ENCODE results near the gene GFPT1. TPM values are rescaled to one million over a fixed set of nuclear protein-coding genes. Genes with fewer than 3 reads are reported as not detected.

The GFPT1 gene
- total RNA-seq, 2 donors from 2014 or later, result 45.6 to 53.1 TPM

DNA sequence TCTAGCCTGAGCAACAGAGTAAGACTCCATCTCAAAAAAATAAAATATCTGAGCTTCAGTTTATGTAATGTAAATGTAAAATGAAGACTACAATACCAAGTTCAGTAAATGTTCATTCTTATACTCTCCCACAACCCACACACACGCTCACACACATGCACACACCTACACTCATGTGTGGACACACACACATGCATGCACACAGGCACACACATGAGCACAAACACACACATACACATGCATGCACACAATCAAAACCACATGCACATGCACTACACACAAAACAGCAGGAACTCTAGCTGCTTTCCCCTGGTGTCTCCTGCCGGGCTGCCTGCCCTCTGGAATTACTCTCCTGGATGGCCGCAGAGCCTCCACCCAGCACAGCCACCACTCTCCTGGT is 90.6 kb downstream of the GFPT1 start:
- H3K9me3 ChIP-seq, result no peaks in the 10 kb centered on the region
- H3K4me1 ChIP-seq (ENCODE audit: control insufficient read depth in 1 of 2, low read depth in 2 of 2), result peaks cover 10 to 15% of the 10 kb centered on the region in 2 donors
- H3K36me3 ChIP-seq, result no peaks in the 10 kb centered on the region
- ATAC-seq (ENCODE audit: insufficient number of reproducible peaks, low FRiP score, low read depth) (no peak), DNase-seq (ENCODE audit: low spot score) (no peak)
- TF ChIP-seq, protein P1, sequence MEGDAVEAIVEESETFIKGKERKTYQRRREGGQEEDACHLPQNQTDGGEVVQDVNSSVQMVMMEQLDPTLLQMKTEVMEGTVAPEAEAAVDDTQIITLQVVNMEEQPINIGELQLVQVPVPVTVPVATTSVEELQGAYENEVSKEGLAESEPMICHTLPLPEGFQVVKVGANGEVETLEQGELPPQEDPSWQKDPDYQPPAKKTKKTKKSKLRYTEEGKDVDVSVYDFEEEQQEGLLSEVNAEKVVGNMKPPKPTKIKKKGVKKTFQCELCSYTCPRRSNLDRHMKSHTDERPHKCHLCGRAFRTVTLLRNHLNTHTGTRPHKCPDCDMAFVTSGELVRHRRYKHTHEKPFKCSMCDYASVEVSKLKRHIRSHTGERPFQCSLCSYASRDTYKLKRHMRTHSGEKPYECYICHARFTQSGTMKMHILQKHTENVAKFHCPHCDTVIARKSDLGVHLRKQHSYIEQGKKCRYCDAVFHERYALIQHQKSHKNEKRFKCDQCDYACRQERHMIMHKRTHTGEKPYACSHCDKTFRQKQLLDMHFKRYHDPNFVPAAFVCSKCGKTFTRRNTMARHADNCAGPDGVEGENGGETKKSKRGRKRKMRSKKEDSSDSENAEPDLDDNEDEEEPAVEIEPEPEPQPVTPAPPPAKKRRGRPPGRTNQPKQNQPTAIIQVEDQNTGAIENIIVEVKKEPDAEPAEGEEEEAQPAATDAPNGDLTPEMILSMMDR (IDR thresholded peaks at IDR 0.05), result no peak
- no peak overlapping the region for H3K4me3 ChIP-seq
- H3K27me3 ChIP-seq (replicated peaks; ENCODE audit: insufficient read depth), result no peaks in the 10 kb centered on the region
- H3K27ac ChIP-seq, result no peak overlapping the region

DNA sequence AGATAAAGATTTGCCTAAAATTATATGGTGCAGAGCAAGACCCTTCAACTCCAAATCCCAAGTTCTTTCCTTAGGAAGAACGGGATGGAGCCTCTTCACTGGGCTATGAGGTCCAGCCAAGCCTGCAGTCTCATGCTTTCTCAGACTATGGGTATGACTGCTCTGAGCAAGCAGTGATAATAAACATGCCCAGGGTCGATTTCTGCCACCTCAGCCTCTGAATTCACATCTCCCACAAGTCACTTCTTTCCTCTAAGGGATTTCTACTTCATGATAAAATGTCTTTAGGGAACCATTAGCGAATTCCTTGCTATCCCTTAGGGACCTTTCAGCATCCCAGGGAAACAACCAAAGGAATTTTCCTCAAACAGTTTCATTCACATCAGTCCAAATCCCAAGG is 94.8 kb downstream of the GFPT1 start:
- Histone ChIP-seq H3K27ac (peak overlapping the region in 1 of 2 donors; percentile 14), H3K27me3 (replicated peaks; ENCODE audit: insufficient read depth) (no peaks in the 10 kb centered on the region), H3K36me3 (no peaks in the 10 kb centered on the region), H3K9me3 (no peaks in the 10 kb centered on the region), H3K4me1 (ENCODE audit: control insufficient read depth in 1 of 2, low read depth in 2 of 2) (peaks cover 10 to 23% of the 10 kb centered on the region in 2 donors), H3K4me3 (no peak overlapping the region)
- ATAC-seq (ENCODE audit: insufficient number of reproducible peaks, low FRiP score, low read depth) (no peak), DNase-seq (ENCODE audit: low spot score) (no peak)
- TF ChIP-seq, protein P1 (IDR thresholded peaks at IDR 0.05), result no peak

DNA sequence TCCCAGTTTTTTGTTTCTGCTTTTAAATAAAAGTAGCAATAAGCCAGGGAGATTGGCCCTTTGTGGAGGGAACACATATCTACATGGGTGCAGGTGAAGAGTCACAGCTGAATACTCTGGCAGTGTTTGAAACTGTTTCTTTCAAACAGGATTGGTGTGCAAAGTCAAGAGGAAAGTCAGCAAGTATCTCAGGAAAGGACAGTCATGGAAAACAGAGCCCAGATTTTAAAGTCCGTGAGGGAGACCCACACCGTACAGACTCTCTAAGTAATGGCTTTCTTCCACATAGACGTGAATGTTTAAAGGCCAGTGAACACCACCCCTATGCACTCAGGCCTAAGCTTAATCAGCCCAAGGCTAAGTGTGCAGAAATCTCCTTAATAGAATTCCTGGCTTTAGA is 95.3 kb downstream of the GFPT1 start:
- ATAC-seq (ENCODE audit: insufficient number of reproducible peaks, low FRiP score, low read depth) (no peak), DNase-seq (ENCODE audit: low spot score) (no peak)
- Histone ChIP-seq H3K9me3 (no peaks in the 10 kb centered on the region), H3K27me3 (replicated peaks; ENCODE audit: insufficient read depth) (no peaks in the 10 kb centered on the region), H3K4me1 (ENCODE audit: control insufficient read depth in 1 of 2, low read depth in 2 of 2) (peaks cover 10 to 23% of the 10 kb centered on the region in 2 donors), H3K36me3 (no peaks in the 10 kb centered on the region), H3K4me3 (no peak overlapping the region), H3K27ac (peak overlapping the region in 1 of 2 donors; percentile 14)
- TF ChIP-seq, protein P1 (IDR thresholded peaks at IDR 0.05), result no peak

DNA sequence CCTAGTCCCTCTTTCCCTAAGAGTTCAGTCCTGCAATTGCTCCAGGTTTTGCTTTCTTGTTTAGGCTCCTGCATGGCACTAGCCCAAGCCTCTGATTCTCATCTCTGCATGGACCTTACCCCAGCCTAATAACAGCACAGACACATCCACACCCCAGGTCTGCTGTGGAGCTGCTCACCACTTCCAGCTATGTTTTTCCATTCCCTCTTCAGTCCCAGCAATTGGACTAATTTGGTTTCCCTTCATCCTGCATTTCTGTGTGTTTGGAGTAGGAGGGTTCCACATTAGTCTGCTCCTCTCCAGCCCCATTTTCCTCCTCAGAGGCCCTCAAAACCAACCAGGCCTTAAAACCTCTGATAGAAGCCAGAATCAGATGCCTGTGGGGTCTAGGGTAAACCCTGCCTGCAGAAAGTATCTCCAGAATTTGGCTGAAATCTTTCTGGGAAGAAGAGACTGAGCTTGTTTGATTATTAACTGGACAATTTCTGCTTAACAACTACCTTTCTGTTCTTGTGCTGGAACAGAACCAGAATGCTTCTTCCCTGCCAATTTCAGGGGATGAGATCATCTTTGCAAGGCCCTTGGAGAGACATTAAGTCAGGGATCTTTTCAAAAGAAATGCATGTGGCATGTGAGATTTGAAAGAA is 95.9 kb downstream of the GFPT1 start:
- Histone ChIP-seq H3K4me3 (no peak overlapping the region), H3K4me1 (ENCODE audit: control insufficient read depth in 1 of 2, low read depth in 2 of 2) (peaks cover 10 to 23% of the 10 kb centered on the region in 2 donors), H3K27me3 (replicated peaks; ENCODE audit: insufficient read depth) (no peaks in the 10 kb centered on the region), H3K9me3 (no peaks in the 10 kb centered on the region), H3K27ac (no peak overlapping the region), H3K36me3 (no peaks in the 10 kb centered on the region)
- DNase-seq (ENCODE audit: low spot score) (no peak), ATAC-seq (ENCODE audit: insufficient number of reproducible peaks, low FRiP score, low read depth) (no peak)
- TF ChIP-seq, protein P1 (IDR thresholded peaks at IDR 0.05), result no peak

DNA sequence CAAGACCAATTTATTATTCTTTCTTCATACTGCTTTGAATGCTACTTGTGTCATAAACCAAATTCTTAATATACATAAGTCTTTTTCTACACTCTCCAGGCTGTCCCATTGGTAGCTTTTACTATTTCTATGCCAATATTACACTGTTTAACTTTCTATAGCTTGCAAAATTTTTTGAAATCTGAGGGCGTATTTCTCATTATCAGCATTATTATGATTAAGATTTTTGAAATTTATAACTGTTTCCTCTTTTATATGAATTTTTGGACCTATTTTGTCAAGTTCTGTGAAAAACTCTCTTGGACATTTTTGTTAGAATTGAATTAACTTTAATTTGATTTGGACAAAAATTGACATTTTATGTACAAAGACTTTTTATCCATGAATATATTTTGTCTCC is 98.6 kb downstream of the GFPT1 start:
- no peaks in the 10 kb centered on the region for H3K9me3 ChIP-seq
- H3K27ac ChIP-seq, result no peak overlapping the region
- H3K36me3 ChIP-seq, result no peaks in the 10 kb centered on the region
- TF ChIP-seq, protein P1 (IDR thresholded peaks at IDR 0.05), result no peak
- H3K27me3 ChIP-seq (replicated peaks; ENCODE audit: insufficient read depth), result no peaks in the 10 kb centered on the region
- no peak overlapping the region for H3K4me3 ChIP-seq
- ATAC-seq (ENCODE audit: insufficient number of reproducible peaks, low FRiP score, low read depth) (no peak), DNase-seq (ENCODE audit: low spot score) (no peak)
- peaks cover 10 to 23% of the 10 kb centered on the region in 2 donors for H3K4me1 ChIP-seq (ENCODE audit: control insufficient read depth in 1 of 2, low read depth in 2 of 2)
